Uterus (tissue), 4 donors: ENCODE data around the gene KLHL15. TPM values are rescaled to one million over a fixed set of nuclear protein-coding genes. Genes with fewer than 3 reads are reported as not detected.
"Not testable (repeated sequence)": the region's sequence is repeated elsewhere in the genome, so short reads cannot be mapped to it uniquely, and the experiment has no call there.

Experiments used
- DNase-seq, 2 donors: peaks; one replicate each; pipeline ENCODE4 v3.0.0-alpha.2; 2019 to 2020
- H3K27ac ChIP-seq, 2 donors: fragments of 200-600 bp; sonication (generic); 1 replicate in 1 of 2; 2 replicates in 1 of 2; pipeline ENCODE4 v1.5.1; 2016 to 2018
- H3K27me3 ChIP-seq, 2 donors: fragments of 200-600 bp; sonication (generic); one replicate each; pipeline ENCODE4 v1.5.1; 2018 to 2019; ENCODE audit warnings: control low read depth in 1 of 2
- H3K36me3 ChIP-seq, 2 donors: fragments of 200-600 bp; sonication (generic); one replicate each; pipeline ENCODE4 v1.5.1; 2019; ENCODE audit warnings: control low read depth in 1 of 2
- H3K4me1 ChIP-seq, 2 donors: fragments of 200-600 bp; sonication (generic); one replicate each; pipeline ENCODE4 v1.5.1; 2018 to 2019; ENCODE audit warnings: control low read depth in 1 of 2
- H3K4me3 ChIP-seq, 2 donors: fragments of 200-600 bp; sonication (generic); 1 replicate in 1 of 2; 2 replicates in 1 of 2; pipeline ENCODE4 v1.5.1; 2018 to 2019; ENCODE audit warnings: mild to moderate bottlenecking in 1 of 2
- H3K9me3 ChIP-seq, 2 donors: fragments of 200-600 bp; sonication (generic); one replicate each; pipeline ENCODE4 v1.5.1; 2019; ENCODE audit warnings: control low read depth in 1 of 2
- POLR2A ChIP-seq, 2 donors: fragments of 450-650 bp; IDR thresholded peaks; one replicate each; pipeline ENCODE4 v1.6.1; 2016; ENCODE audit warnings: antibody characterized with exemption in 2 of 2, mild to moderate bottlenecking in 1 of 2, moderate library complexity in 1 of 2
- intact Hi-C: fragments of 100-400 bp; cut with DNase I; formaldehyde crosslinking; loops from one replicate; pipeline ENCODE4 v1.15.1; 2023; ENCODE audit warnings: low total_unique reads
- total RNA-seq, 4 donors: library from RNA; depleted of rRNA in 3 of 4; stranded (reverse); fragments of >200 nt in 3 of 4; gene quantifications; one replicate each; pipeline versions ENCODE4 v1.1.0 to v1.2.4, GENCODE V29; 2014 to 2023
- TF ChIP-seq, protein P1 (sequence below), 4 experiments: fragments of 200-600 bp in 2 of 4; fragments of 450-650 bp in 2 of 4; sonication (generic) in 2 of 4; IDR thresholded peaks; one replicate each; pipeline ENCODE4 v1.5.1; 2016 to 2019; ENCODE audit warnings: antibody characterized with exemption in 4 of 4, mild to moderate bottlenecking in 2 of 4, moderate library complexity in 1 of 4
- donor health status: DM: yes; HTN: yes; CAD: no.

KLHL15 gene
- total RNA-seq, 4 donors from 2014 or later, result 8.7 to 47.1 (median 17.7) TPM

DNA sequence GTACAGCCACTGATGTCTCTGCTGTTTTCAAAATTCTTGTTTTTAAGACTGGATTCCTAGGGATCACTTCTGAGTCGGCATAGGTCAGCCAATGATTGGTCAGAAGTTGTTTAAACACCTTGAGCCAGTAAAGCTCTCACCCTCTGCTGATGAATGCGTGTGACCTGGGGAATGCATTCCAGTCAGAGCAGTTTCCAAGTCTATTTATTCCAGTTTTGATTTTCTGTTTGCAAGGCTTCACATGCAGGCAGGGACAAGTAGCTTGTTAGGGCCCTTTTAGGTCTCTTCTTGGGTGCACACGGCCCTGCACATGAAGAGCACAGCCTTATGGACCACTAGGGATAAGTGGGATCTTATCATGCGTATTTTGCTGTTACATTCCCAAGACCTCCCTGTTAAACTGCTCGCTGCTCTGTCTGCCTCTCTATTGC is 47.0 kb downstream of the KLHL15 start:
- no peak for DNase-seq
- H3K36me3 ChIP-seq, result no peaks in the 10 kb centered on the region
- intact Hi-C loops, result no loop called here
- no peak overlapping the region for H3K27ac ChIP-seq
- no peak overlapping the region for H3K4me3 ChIP-seq
- H3K4me1 ChIP-seq, result no peaks in the 10 kb centered on the region
- H3K9me3 ChIP-seq, result no peaks in the 10 kb centered on the region
- no peak for TF ChIP-seq POLR2A (IDR thresholded peaks at IDR 0.05)
- TF ChIP-seq, protein P1, sequence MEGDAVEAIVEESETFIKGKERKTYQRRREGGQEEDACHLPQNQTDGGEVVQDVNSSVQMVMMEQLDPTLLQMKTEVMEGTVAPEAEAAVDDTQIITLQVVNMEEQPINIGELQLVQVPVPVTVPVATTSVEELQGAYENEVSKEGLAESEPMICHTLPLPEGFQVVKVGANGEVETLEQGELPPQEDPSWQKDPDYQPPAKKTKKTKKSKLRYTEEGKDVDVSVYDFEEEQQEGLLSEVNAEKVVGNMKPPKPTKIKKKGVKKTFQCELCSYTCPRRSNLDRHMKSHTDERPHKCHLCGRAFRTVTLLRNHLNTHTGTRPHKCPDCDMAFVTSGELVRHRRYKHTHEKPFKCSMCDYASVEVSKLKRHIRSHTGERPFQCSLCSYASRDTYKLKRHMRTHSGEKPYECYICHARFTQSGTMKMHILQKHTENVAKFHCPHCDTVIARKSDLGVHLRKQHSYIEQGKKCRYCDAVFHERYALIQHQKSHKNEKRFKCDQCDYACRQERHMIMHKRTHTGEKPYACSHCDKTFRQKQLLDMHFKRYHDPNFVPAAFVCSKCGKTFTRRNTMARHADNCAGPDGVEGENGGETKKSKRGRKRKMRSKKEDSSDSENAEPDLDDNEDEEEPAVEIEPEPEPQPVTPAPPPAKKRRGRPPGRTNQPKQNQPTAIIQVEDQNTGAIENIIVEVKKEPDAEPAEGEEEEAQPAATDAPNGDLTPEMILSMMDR (IDR thresholded peaks at IDR 0.05), result no peak
- peaks cover 0 to 8% of the 10 kb centered on the region in 2 donors for H3K27me3 ChIP-seq

DNA sequence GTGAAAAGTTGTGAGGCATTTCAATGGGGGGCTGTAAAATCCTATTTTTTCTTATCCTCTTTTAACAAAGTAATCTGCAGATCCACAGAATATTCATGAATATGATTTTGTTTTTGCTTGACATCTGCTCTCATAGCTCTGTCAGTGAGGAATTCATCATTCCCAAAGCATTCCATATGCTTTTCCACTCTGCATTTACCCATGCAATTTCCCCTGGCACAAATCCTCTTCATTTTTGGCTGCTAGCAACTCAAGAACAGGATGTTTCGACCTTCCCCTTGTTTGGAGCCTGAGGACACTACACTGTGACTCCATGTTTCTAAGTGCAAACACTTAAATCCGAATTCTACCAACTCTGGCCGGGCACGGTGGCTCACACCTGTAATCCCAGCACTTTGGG is 48.5 kb downstream of the KLHL15 start:
- H3K9me3 ChIP-seq, result no peaks in the 10 kb centered on the region
- no peak overlapping the region for H3K4me3 ChIP-seq
- no peak overlapping the region for H3K27ac ChIP-seq
- H3K27me3 ChIP-seq, result peaks cover 0 to 2% of the 10 kb centered on the region in 2 donors
- H3K36me3 ChIP-seq, result no peaks in the 10 kb centered on the region
- no peaks in the 10 kb centered on the region for H3K4me1 ChIP-seq
- DNase-seq, result no peak
- intact Hi-C loops, result no loop called here
- no peak for TF ChIP-seq POLR2A (IDR thresholded peaks at IDR 0.05)
- TF ChIP-seq, protein P1 (IDR thresholded peaks at IDR 0.05), result no peak

DNA sequence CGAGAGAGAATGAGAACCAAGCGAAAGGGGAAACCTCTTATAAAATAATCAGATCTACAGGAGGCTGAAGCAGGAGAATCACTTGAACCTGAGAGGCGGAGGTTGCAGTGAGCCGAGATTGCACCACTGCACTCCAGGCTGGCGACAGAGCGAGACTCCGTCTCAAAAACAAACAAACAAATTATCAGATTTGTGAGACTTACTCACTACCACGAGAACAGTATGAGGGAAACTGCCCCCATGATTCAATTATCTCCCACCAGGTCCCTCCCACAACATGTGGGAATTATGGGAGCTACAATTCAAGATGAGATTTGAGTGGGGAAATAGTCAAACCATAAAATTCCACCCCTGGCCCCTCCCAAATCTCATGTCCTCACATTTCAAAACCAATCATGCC is 61.4 kb downstream of the KLHL15 start:
- H3K9me3 ChIP-seq, H3K4me3 ChIP-seq, H3K36me3 ChIP-seq, H3K27me3 ChIP-seq, H3K4me1 ChIP-seq, H3K27ac ChIP-seq, intact Hi-C loops, DNase-seq: not testable (repeated sequence)

DNA sequence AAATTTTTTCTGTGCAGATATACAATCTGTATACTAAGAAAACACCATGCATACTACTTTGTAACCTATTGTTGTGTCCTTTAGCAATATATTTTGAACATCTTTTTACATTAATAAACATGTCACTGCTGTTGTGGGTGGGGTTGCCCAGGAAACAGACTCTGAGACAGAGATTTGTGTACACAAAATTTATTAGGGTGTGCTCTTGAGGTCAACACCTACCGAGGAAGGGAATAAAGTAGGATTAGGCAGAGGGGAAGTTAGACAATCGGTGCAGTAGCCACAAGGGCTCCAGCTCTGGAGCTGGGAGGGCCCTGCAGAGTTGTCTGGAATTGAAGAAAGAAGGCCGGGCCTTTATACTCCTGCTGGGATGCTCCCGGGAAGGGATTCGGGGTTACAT is 62.8 kb downstream of the KLHL15 start:
- no peak overlapping the region for H3K27ac ChIP-seq
- no peaks in the 10 kb centered on the region for H3K9me3 ChIP-seq
- no peak overlapping the region for H3K4me3 ChIP-seq
- TF ChIP-seq, protein P1 (IDR thresholded peaks at IDR 0.05), result no peak
- TF ChIP-seq POLR2A (IDR thresholded peaks at IDR 0.05), result no peak
- no peaks in the 10 kb centered on the region for H3K4me1 ChIP-seq
- DNase-seq, result no peak
- no peaks in the 10 kb centered on the region for H3K27me3 ChIP-seq
- intact Hi-C loops, result no loop called here
- no peaks in the 10 kb centered on the region for H3K36me3 ChIP-seq

DNA sequence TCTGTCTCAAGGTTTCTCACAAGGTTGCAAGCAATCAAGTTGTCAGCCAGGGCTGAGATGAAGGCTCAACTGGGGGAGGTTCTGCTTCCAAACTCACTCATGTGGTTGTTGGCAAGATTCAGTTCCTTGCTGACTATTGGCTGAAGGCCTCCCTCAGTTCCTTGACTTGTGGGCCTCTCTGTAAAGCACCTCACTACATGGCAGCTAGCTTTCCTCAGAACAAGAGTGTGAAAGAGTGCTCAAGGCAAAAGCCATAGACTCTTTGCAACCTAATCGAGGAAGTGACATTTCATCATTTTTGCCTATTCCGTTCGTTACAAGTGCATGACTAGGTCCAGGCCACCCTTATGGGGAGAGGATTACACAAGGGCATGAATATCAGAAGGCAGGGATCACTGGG is 67.2 kb downstream of the KLHL15 start:
- no peak for DNase-seq
- Histone ChIP-seq H3K27me3 (no peaks in the 10 kb centered on the region), H3K4me1 (no peaks in the 10 kb centered on the region), H3K9me3 (no peaks in the 10 kb centered on the region), H3K36me3 (no peaks in the 10 kb centered on the region), H3K4me3 (no peak overlapping the region), H3K27ac (no peak overlapping the region)
- TF ChIP-seq, protein P1 (IDR thresholded peaks at IDR 0.05), result no peak
- intact Hi-C loops, result no loop called here

DNA sequence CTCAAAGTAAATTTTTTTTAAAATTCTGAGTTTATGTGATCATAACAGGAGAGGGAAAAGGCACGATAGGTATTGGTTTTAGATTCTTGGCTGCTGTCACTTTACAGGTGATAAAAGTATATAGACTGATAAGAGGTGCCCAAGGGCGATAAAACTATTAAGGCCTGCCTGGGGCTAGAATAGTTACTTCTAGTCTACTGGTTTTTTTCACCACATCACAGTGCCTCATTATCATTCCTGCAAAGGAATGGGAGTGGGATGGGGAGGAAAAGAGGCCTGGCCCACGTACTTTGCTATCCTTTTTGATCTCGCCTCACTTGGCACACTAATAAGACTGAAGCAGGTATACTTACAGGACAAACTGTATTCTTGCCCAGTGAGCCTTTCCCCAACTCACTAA is 72.6 kb downstream of the KLHL15 start:
- Histone ChIP-seq H3K4me1 (no peaks in the 10 kb centered on the region), H3K27me3 (peaks cover 0 to 4% of the 10 kb centered on the region in 2 donors), H3K36me3 (no peaks in the 10 kb centered on the region), H3K27ac (no peak overlapping the region), H3K9me3 (no peaks in the 10 kb centered on the region), H3K4me3 (no peak overlapping the region)
- intact Hi-C loops, result no loop called here
- TF ChIP-seq, protein P1 (IDR thresholded peaks at IDR 0.05), result no peak
- TF ChIP-seq POLR2A (IDR thresholded peaks at IDR 0.05), result no peak
- no peak for DNase-seq
